ENCODE results near the gene BUB3. TPM values are rescaled to one million over a fixed set of nuclear protein-coding genes. Genes with fewer than 3 reads are reported as not detected.
A peak's percentile ranks its signal among the peaks of the same experiment; 100 is the strongest.

Gene BUB3
- total RNA-seq, 1 donor from 2014 or later: 245 TPM

- Mint-ChIP-seq H3K9me3 (peaks cover 2% of the 10 kb centered on the region), H3K4me3 (peak overlapping the region; percentile 68), H3K36me3 (no peaks in the 10 kb centered on the region), H3K27me3 (ENCODE audit: insufficient read depth, low read depth) (peaks cover 71% of the 10 kb centered on the region), H3K4me1 (peaks cover 39% of the 10 kb centered on the region), H3K27ac (no peak overlapping the region)
- Histone ChIP-seq H3K4me3 (peak overlapping the region; percentile 37), H3K36me3 (no peaks in the 10 kb centered on the region), H3K27ac (no peak overlapping the region), H4K20me1 (ENCODE audit: low read depth) (peaks cover 70% of the 10 kb centered on the region), H3K9ac (no peak overlapping the region), H3K4me1 (peaks cover 37% of the 10 kb centered on the region), H3K9me3 (ENCODE audit: low read depth) (no peaks in the 10 kb centered on the region), H3K4me2 (peak overlapping the region; percentile 80), H3K27me3 (peaks cover 96% of the 10 kb centered on the region), H3K79me2 (ENCODE audit: low read depth) (no peaks in the 10 kb centered on the region), H3F3A (ENCODE audit: low read depth) (peaks cover 54% of the 10 kb centered on the region), H2AFZ (replicated peaks) (peak overlapping the region; percentile 85)
- no peak for DNase-seq (ENCODE audit: low spot score)
- no peak for TF ChIP-seq EZH2phosphoT487 (IDR thresholded peaks at IDR 0.05)
- TF ChIP-seq EZH2 (IDR thresholded peaks at IDR 0.05): no peak
- no peak for TF ChIP-seq CTCF (IDR thresholded peaks at IDR 0.05)
Measured at GRCh38 chr10:123149162-123149567, 5.0 kb upstream of the BUB3 start.

GRCh38 chr10:123149568-123150270 is 4.5 kb upstream of the BUB3 start:
- peaks cover 90% of the 10 kb centered on the region for H3K27me3 ChIP-seq
- no peak overlapping the region for H3K27ac Mint-ChIP-seq

GRCh38 chr10:123150271-123150985 is 3.8 kb upstream of the BUB3 start:
- Histone ChIP-seq H3K4me2 (peak overlapping the region; percentile 80), H3K4me1 (peaks cover 41% of the 10 kb centered on the region), H2AFZ (replicated peaks) (peak overlapping the region; percentile 64), H3K27ac (no peak overlapping the region), H3K9ac (no peak overlapping the region), H3K4me3 (peak overlapping the region; percentile 43), H3K79me2 (ENCODE audit: low read depth) (peaks cover 12% of the 10 kb centered on the region), H3K36me3 (peaks cover 3% of the 10 kb centered on the region), H3K27me3 (peaks cover 83% of the 10 kb centered on the region), H3K9me3 (ENCODE audit: low read depth) (no peaks in the 10 kb centered on the region), H4K20me1 (ENCODE audit: low read depth) (peaks cover 65% of the 10 kb centered on the region), H3F3A (ENCODE audit: low read depth) (peaks cover 42% of the 10 kb centered on the region)
- TF ChIP-seq EZH2phosphoT487 (IDR thresholded peaks at IDR 0.05) (peak; percentile 38), EZH2 (IDR thresholded peaks at IDR 0.05) (peak; percentile 56), CTCF (IDR thresholded peaks at IDR 0.05) (no peak)
- Mint-ChIP-seq H3K4me3 (peak overlapping the region; percentile 76), H3K9me3 (peaks cover 2% of the 10 kb centered on the region), H3K36me3 (peaks cover 2% of the 10 kb centered on the region), H3K27ac (no peak overlapping the region), H3K4me1 (peaks cover 41% of the 10 kb centered on the region), H3K27me3 (ENCODE audit: insufficient read depth, low read depth) (peaks cover 58% of the 10 kb centered on the region)
- peak; percentile 83 for DNase-seq (ENCODE audit: low spot score)

More at GRCh38 chr10:123149568-123150270, 4.5 kb upstream of the BUB3 start:
- Mint-ChIP-seq H3K27me3 (ENCODE audit: insufficient read depth, low read depth) (peaks cover 65% of the 10 kb centered on the region), H3K36me3 (no peaks in the 10 kb centered on the region), H3K4me3 (peak overlapping the region; percentile 76), H3K4me1 (peaks cover 40% of the 10 kb centered on the region), H3K9me3 (peaks cover 2% of the 10 kb centered on the region)
- TF ChIP-seq EZH2phosphoT487 (IDR thresholded peaks at IDR 0.05): peak; percentile 95
- peak; percentile 83 for TF ChIP-seq EZH2 (IDR thresholded peaks at IDR 0.05)
- no peak for TF ChIP-seq CTCF (IDR thresholded peaks at IDR 0.05)
- Histone ChIP-seq H3K4me2 (peak overlapping the region; percentile 80), H3K79me2 (ENCODE audit: low read depth) (peaks cover 5% of the 10 kb centered on the region), H3K9ac (no peak overlapping the region), H3F3A (ENCODE audit: low read depth) (peaks cover 49% of the 10 kb centered on the region), H3K36me3 (no peaks in the 10 kb centered on the region), H3K4me1 (peaks cover 37% of the 10 kb centered on the region), H3K4me3 (peak overlapping the region; percentile 37), H2AFZ (replicated peaks) (peak overlapping the region; percentile 85), H3K9me3 (ENCODE audit: low read depth) (no peaks in the 10 kb centered on the region), H4K20me1 (ENCODE audit: low read depth) (peaks cover 65% of the 10 kb centered on the region), H3K27ac (no peak overlapping the region)
- DNase-seq (ENCODE audit: low spot score): peak; percentile 79

Measured in neural progenitor cell (in vitro differentiated cells).